ENCODE measurements around the gene BHMT2. TPM values are rescaled to one million over a fixed set of nuclear protein-coding genes. Genes with fewer than 3 reads are reported as not detected.

Gene BHMT2
- total RNA-seq, 2 donors from 2014 or later, result 0.46 TPM; not detected in 1

GRCh38 chr5:79048437-79048836 lies 21.1 kb upstream of the BHMT2 start:
- no peak overlapping the region for H3K9ac ChIP-seq (ENCODE audit: extremely low read depth, low read length, poor library complexity, severe bottlenecking)
- H3K9me3 ChIP-seq (ENCODE audit: control insufficient read depth, low read length), result peaks cover 11% of the 10 kb centered on the region
- no peak overlapping the region for H3K27ac ChIP-seq (ENCODE audit: low read depth, low read length)
- Mint-ChIP-seq H3K27ac (no peak overlapping the region), H3K4me1 (peaks cover 9% of the 10 kb centered on the region), H3K36me3 (ENCODE audit: low read depth) (no peaks in the 10 kb centered on the region), H3K4me3 (no peak overlapping the region), H3K9me3 (no peaks in the 10 kb centered on the region), H3K27me3 (ENCODE audit: insufficient read depth) (no peaks in the 10 kb centered on the region)
- TF ChIP-seq, protein P1, sequence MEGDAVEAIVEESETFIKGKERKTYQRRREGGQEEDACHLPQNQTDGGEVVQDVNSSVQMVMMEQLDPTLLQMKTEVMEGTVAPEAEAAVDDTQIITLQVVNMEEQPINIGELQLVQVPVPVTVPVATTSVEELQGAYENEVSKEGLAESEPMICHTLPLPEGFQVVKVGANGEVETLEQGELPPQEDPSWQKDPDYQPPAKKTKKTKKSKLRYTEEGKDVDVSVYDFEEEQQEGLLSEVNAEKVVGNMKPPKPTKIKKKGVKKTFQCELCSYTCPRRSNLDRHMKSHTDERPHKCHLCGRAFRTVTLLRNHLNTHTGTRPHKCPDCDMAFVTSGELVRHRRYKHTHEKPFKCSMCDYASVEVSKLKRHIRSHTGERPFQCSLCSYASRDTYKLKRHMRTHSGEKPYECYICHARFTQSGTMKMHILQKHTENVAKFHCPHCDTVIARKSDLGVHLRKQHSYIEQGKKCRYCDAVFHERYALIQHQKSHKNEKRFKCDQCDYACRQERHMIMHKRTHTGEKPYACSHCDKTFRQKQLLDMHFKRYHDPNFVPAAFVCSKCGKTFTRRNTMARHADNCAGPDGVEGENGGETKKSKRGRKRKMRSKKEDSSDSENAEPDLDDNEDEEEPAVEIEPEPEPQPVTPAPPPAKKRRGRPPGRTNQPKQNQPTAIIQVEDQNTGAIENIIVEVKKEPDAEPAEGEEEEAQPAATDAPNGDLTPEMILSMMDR (conservative IDR thresholded peaks at IDR 0.05), result no peak
- no peak overlapping the region for H3K4me3 ChIP-seq (ENCODE audit: low read length)
- DNase-seq, result no peak
- H3K27me3 ChIP-seq (ENCODE audit: control insufficient read depth, insufficient read depth, low read length, poor library complexity, severe bottlenecking), result no peaks in the 10 kb centered on the region
- peaks cover 3% of the 10 kb centered on the region for H3K4me1 ChIP-seq (ENCODE audit: control insufficient read depth, insufficient read depth, low read length)
- no peaks in the 10 kb centered on the region for H3K36me3 ChIP-seq (ENCODE audit: control insufficient read depth, insufficient read depth, low read length)

GRCh38 chr5:79050498-79050897 lies 19.1 kb upstream of the BHMT2 start:
- H3K4me3 ChIP-seq (ENCODE audit: low read length), result no peak overlapping the region
- H3K27ac ChIP-seq (ENCODE audit: low read depth, low read length), result no peak overlapping the region
- no peaks in the 10 kb centered on the region for H3K36me3 Mint-ChIP-seq (ENCODE audit: low read depth)
- no peaks in the 10 kb centered on the region for H3K36me3 ChIP-seq (ENCODE audit: control insufficient read depth, insufficient read depth, low read length)
- no peaks in the 10 kb centered on the region for H3K9me3 Mint-ChIP-seq
- H3K4me3 Mint-ChIP-seq, result no peak overlapping the region
- H3K4me1 ChIP-seq (ENCODE audit: control insufficient read depth, insufficient read depth, low read length), result peaks cover 3% of the 10 kb centered on the region
- no peak overlapping the region for H3K27ac Mint-ChIP-seq
- peaks cover 11% of the 10 kb centered on the region for H3K4me1 Mint-ChIP-seq
- no peak for DNase-seq
- H3K9ac ChIP-seq (ENCODE audit: extremely low read depth, low read length, poor library complexity, severe bottlenecking), result no peak overlapping the region
- TF ChIP-seq, protein P1 (conservative IDR thresholded peaks at IDR 0.05), result no peak
- no peaks in the 10 kb centered on the region for H3K27me3 ChIP-seq (ENCODE audit: control insufficient read depth, insufficient read depth, low read length, poor library complexity, severe bottlenecking)
- H3K9me3 ChIP-seq (ENCODE audit: control insufficient read depth, low read length), result peaks cover 11% of the 10 kb centered on the region
- H3K27me3 Mint-ChIP-seq (ENCODE audit: insufficient read depth), result no peaks in the 10 kb centered on the region
- 93 to 100% methylated on average over 2 to 3 of the region's 3 CpGs for WGBS, 2 experiments (ENCODE audit: insufficient coverage in 1 of 2, insufficient read length in 1 of 2)

GRCh38 chr5:79053321-79053720 lies 16.2 kb upstream of the BHMT2 start:
- H3K4me3 ChIP-seq (ENCODE audit: low read length), result no peak overlapping the region
- TF ChIP-seq, protein P1 (conservative IDR thresholded peaks at IDR 0.05), result no peak
- peaks cover 11% of the 10 kb centered on the region for H3K9me3 ChIP-seq (ENCODE audit: control insufficient read depth, low read length)
- H3K4me1 Mint-ChIP-seq, result peaks cover 11% of the 10 kb centered on the region
- no peak overlapping the region for H3K27ac ChIP-seq (ENCODE audit: low read depth, low read length)
- no peak for DNase-seq
- H3K27me3 Mint-ChIP-seq (ENCODE audit: insufficient read depth), result no peaks in the 10 kb centered on the region
- no peaks in the 10 kb centered on the region for H3K36me3 Mint-ChIP-seq (ENCODE audit: low read depth)
- no peaks in the 10 kb centered on the region for H3K36me3 ChIP-seq (ENCODE audit: control insufficient read depth, insufficient read depth, low read length)
- no peak overlapping the region for H3K4me3 Mint-ChIP-seq
- no peak overlapping the region for H3K27ac Mint-ChIP-seq
- WGBS, 2 experiments (ENCODE audit: insufficient coverage in 1 of 2, insufficient read length in 1 of 2), result 99% methylated on average over 3 of the region's 4 CpGs; no CpG with 5 or more reads in 1 of the 2 experiments
- H3K4me1 ChIP-seq (ENCODE audit: control insufficient read depth, insufficient read depth, low read length), result peaks cover 3% of the 10 kb centered on the region
- no peaks in the 10 kb centered on the region for H3K27me3 ChIP-seq (ENCODE audit: control insufficient read depth, insufficient read depth, low read length, poor library complexity, severe bottlenecking)
- H3K9me3 Mint-ChIP-seq, result no peaks in the 10 kb centered on the region
- H3K9ac ChIP-seq (ENCODE audit: extremely low read depth, low read length, poor library complexity, severe bottlenecking), result no peak overlapping the region

Measured in endodermal cell (in vitro differentiated cells).